HepG2 (cell line): Measurements from ENCODE around the gene PPIL6. TPM values are rescaled to one million over a fixed set of nuclear protein-coding genes. Genes with fewer than 3 reads are reported as not detected.

Experiments used
- BCLAF1 ChIP-seq: fragments of 450-650 bp; IDR thresholded peaks from 2 replicates; pipeline ENCODE4 v1.6.1; 2017; ENCODE audit warnings: mild to moderate bottlenecking
- CHD4 ChIP-seq: fragments of 200-600 bp; sonication (generic); IDR thresholded peaks from 2 replicates; pipeline ENCODE4 v1.7.0; 2017; ENCODE audit warnings: mild to moderate bottlenecking, low read length, borderline replicate concordance
- DNMT3B ChIP-seq: conservative IDR thresholded peaks from 2 replicates; pipeline ENCODE4 v1.6.1; 2016; ENCODE audit warnings: missing biosample characterization, control low read depth
- HCFC1 ChIP-seq: fragments of 150-350 bp; IDR thresholded peaks from 2 replicates; pipeline ENCODE4 v1.6.1; 2014; ENCODE audit warnings: low read depth, low read length
- KDM1A ChIP-seq: IDR thresholded peaks from 2 replicates; pipeline ENCODE4 v1.6.1; 2016; ENCODE audit warnings: missing compliant biosample characterization
- KLF11 ChIP-seq: IDR thresholded peaks from 2 replicates; pipeline ENCODE4 v1.6.1; 2016; ENCODE audit warnings: missing compliant biosample characterization
- NPAS2 ChIP-seq: sonication (generic); formaldehyde crosslinking; IDR thresholded peaks from 2 replicates; pipeline ENCODE4 v1.8.0; 2022; ENCODE audit warnings: mild to moderate bottlenecking, missing genetic modification reagents, borderline replicate concordance
- NRL ChIP-seq: sonication (generic); formaldehyde crosslinking; IDR thresholded peaks from 2 replicates; pipeline ENCODE4 v1.5.0; 2020; ENCODE audit warnings: missing genetic modification reagents, mild to moderate bottlenecking, moderate library complexity, borderline replicate concordance
- PAF1 ChIP-seq: IDR thresholded peaks from 2 replicates; pipeline ENCODE4 v1.6.1; 2016; ENCODE audit warnings: missing genetic modification reagents, missing compliant biosample characterization
- PAWR ChIP-seq: sonication (generic); formaldehyde crosslinking; IDR thresholded peaks from 2 replicates; pipeline ENCODE4 v1.4.0; 2020; ENCODE audit warnings: missing genetic modification reagents, mild to moderate bottlenecking, borderline replicate concordance
- PITX1 ChIP-seq: sonication (generic); formaldehyde crosslinking; IDR thresholded peaks from 2 replicates; pipeline ENCODE4 v1.5.1; 2020; ENCODE audit warnings: mild to moderate bottlenecking, missing genetic modification reagents
- PLRG1 ChIP-seq: fragments of 450-650 bp; conservative IDR thresholded peaks from 2 replicates; pipeline ENCODE4 v1.6.1; 2016
- TBL1XR1 ChIP-seq: fragments of 150-350 bp; IDR thresholded peaks from 2 replicates; pipeline ENCODE4 v1.6.1; 2014; ENCODE audit warnings: borderline replicate concordance, low read length; ENCODE audit not compliant: partially characterized antibody
- TCF7 ChIP-seq: sonication (generic); IDR thresholded peaks from 2 replicates; pipeline ENCODE4 v1.6.1; 2016; ENCODE audit warnings: antibody characterized with exemption, low read depth
- TOE1 ChIP-seq: sonication (generic); formaldehyde crosslinking; IDR thresholded peaks from 2 replicates; pipeline ENCODE4 v1.4.0; 2020; ENCODE audit warnings: mild to moderate bottlenecking, missing genetic modification reagents
- TSC22D2 ChIP-seq: sonication (generic); formaldehyde crosslinking; IDR thresholded peaks from 2 replicates; pipeline ENCODE4 v1.5.1; 2020; ENCODE audit warnings: missing genetic modification reagents, mild to moderate bottlenecking, borderline replicate concordance
- ZNF17 ChIP-seq: sonication (generic); formaldehyde crosslinking; IDR thresholded peaks from 2 replicates; pipeline ENCODE4 v1.5.0; 2020; ENCODE audit warnings: mild to moderate bottlenecking, missing genetic modification reagents
- ZNF20 ChIP-seq: sonication (generic); formaldehyde crosslinking; IDR thresholded peaks from 2 replicates; pipeline ENCODE4 v1.4.0; 2020; ENCODE audit warnings: mild to moderate bottlenecking, moderate library complexity, missing genetic modification reagents
- ZNF326 ChIP-seq: sonication (generic); formaldehyde crosslinking; IDR thresholded peaks from 2 replicates; pipeline ENCODE4 v1.4.0; 2020; ENCODE audit warnings: missing genetic modification reagents, borderline replicate concordance
- ZNF652 ChIP-seq: IDR thresholded peaks from 2 replicates; pipeline ENCODE4 v1.6.1; 2016; ENCODE audit warnings: low read depth, borderline replicate concordance
- ZNF761 ChIP-seq: sonication (generic); formaldehyde crosslinking; conservative IDR thresholded peaks from 2 replicates; pipeline ENCODE4 v1.4.0; 2020; ENCODE audit warnings: mild to moderate bottlenecking, missing genetic modification reagents
- polyA plus RNA-seq, 8 experiments: library from polyadenylated mRNA; depleted of rRNA in 3 of 8; stranded (reverse) in 7 of 8; unstranded in 1 of 8; fragments of >200 nt; fragmentation: Illumina TruSeq in 4 of 8; extraction: Trizol in 4 of 8; gene quantifications; 2 replicates each; pipeline versions ENCODE4 v1.2.1 to v1.2.3, GENCODE V29; 2011 to 2016; ENCODE audit warnings: low read depth in 4 of 8, missing spikeins in 1 of 8, mixed read lengths in 1 of 8; ENCODE audit not compliant: insufficient read depth in 1 of 8
- total RNA-seq, 5 experiments: library from RNA; depleted of rRNA; stranded (reverse); fragments of >200 nt; fragmentation: Illumina TruSeq; extraction: Trizol; gene quantifications; 2 replicates each; pipeline ENCODE4 v1.2.3, GENCODE V29; 2016; ENCODE audit warnings: low read depth in 1 of 5
- TF ChIP-seq, protein P1 (sequence below): sonication (generic); formaldehyde crosslinking; IDR thresholded peaks from 2 replicates; pipeline ENCODE4 v1.4.0; 2020; ENCODE audit warnings: missing genetic modification reagents
- TF ChIP-seq, protein P2 (sequence below): IDR thresholded peaks from 2 replicates; pipeline ENCODE4 v1.6.1; 2016; ENCODE audit warnings: missing genetic modification reagents, missing compliant biosample characterization
- TF ChIP-seq, protein P3 (sequence below): sonication (generic); formaldehyde crosslinking; IDR thresholded peaks from 2 replicates; pipeline ENCODE4 v1.4.0; 2020; ENCODE audit warnings: missing genetic modification reagents
- TF ChIP-seq, protein P4 (sequence below): sonication (generic); formaldehyde crosslinking; IDR thresholded peaks from 2 replicates; pipeline ENCODE4 v1.4.0; 2020; ENCODE audit warnings: mild to moderate bottlenecking, low read depth, missing genetic modification reagents

The PPIL6 gene
- total and polyA plus RNA-seq, 2 of the 13 experiments (the other 11 are each of a cell fraction or from before 2014, with no cell fraction given) = 0.22 to 0.46 TPM

GRCh38 chr6:109381747-109382575 is 58.5 kb downstream of the PPIL6 start, which contains the start of gene CD164 (continued):
- TF ChIP-seq CHD4 (no peak), PITX1 (CRISPR knock-in tag) (no peak; the same call in 1 of the 2 replicates), TBL1XR1 (no peak), ZNF652 (CRISPR knock-in tag) (no peak), KLF11 (peak; percentile 81; the same call in 1 of the 2 replicates), DNMT3B (no peak), ZNF326 (CRISPR knock-in tag) (no peak), NRL (peak; percentile 87), KDM1A (CRISPR knock-in tag) (no peak), NPAS2 (CRISPR knock-in tag) (no peak), TOE1 (CRISPR knock-in tag) (0 out of 2 replicates have a peak, but pooled peaks have one; percentile 34), ZNF761 (peak; percentile 77; the same call in 1 of the 2 replicates), TSC22D2 (CRISPR knock-in tag) (no peak), ZNF20 (CRISPR knock-in tag) (no peak), PAWR (CRISPR knock-in tag) (no peak), PLRG1 (no peak), HCFC1 (no peak), ZNF17 (CRISPR knock-in tag) (no peak), PAF1 (CRISPR knock-in tag) (no peak), TCF7 (0 out of 2 replicates have a peak, but pooled peaks have one; percentile 16), BCLAF1 (no peak)
- TF ChIP-seq, protein P1, sequence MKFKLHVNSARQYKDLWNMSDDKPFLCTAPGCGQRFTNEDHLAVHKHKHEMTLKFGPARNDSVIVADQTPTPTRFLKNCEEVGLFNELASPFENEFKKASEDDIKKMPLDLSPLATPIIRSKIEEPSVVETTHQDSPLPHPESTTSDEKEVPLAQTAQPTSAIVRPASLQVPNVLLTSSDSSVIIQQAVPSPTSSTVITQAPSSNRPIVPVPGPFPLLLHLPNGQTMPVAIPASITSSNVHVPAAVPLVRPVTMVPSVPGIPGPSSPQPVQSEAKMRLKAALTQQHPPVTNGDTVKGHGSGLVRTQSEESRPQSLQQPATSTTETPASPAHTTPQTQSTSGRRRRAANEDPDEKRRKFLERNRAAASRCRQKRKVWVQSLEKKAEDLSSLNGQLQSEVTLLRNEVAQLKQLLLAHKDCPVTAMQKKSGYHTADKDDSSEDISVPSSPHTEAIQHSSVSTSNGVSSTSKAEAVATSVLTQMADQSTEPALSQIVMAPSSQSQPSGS (CRISPR knock-in tag) = peak; percentile 60
- TF ChIP-seq, protein P2, sequence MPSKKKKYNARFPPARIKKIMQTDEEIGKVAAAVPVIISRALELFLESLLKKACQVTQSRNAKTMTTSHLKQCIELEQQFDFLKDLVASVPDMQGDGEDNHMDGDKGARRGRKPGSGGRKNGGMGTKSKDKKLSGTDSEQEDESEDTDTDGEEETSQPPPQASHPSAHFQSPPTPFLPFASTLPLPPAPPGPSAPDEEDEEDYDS = peak; percentile 79; the same call in 1 of the 2 replicates
- TF ChIP-seq, protein P3, sequence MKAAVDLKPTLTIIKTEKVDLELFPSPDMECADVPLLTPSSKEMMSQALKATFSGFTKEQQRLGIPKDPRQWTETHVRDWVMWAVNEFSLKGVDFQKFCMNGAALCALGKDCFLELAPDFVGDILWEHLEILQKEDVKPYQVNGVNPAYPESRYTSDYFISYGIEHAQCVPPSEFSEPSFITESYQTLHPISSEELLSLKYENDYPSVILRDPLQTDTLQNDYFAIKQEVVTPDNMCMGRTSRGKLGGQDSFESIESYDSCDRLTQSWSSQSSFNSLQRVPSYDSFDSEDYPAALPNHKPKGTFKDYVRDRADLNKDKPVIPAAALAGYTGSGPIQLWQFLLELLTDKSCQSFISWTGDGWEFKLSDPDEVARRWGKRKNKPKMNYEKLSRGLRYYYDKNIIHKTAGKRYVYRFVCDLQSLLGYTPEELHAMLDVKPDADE (CRISPR knock-in tag) = no peak
- TF ChIP-seq, protein P4, sequence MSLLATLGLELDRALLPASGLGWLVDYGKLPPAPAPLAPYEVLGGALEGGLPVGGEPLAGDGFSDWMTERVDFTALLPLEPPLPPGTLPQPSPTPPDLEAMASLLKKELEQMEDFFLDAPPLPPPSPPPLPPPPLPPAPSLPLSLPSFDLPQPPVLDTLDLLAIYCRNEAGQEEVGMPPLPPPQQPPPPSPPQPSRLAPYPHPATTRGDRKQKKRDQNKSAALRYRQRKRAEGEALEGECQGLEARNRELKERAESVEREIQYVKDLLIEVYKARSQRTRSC = no peak
